ENCODE data around the gene PPM1E. TPM values are rescaled to one million over a fixed set of nuclear protein-coding genes. Genes with fewer than 3 reads are reported as not detected.
"Not testable (repeated sequence)": the region's sequence is repeated elsewhere in the genome, so short reads cannot be mapped to it uniquely, and the experiment has no call there.

PPM1E gene
- total RNA-seq, 1 experiment from 2014 or later = 0.09 TPM

GRCh38 chr17:58788199-58788598 is 32.5 kb downstream of the PPM1E start:
- no TSS peak for BruUV-seq (replicated peaks)
- TF ChIP-seq CTCF (IDR thresholded peaks at IDR 0.05; ENCODE audit: unreplicated experiment) = no peak
- no peak overlapping the region for H3K4me3 Mint-ChIP-seq (ENCODE audit: low read depth, unreplicated experiment)
- H3K4me1 Mint-ChIP-seq (ENCODE audit: low read depth, unreplicated experiment) = no peaks in the 10 kb centered on the region
- no peak for DNase-seq
- H3K36me3 Mint-ChIP-seq (ENCODE audit: insufficient read depth, unreplicated experiment) = no peaks in the 10 kb centered on the region
- CTCF ChIA-PET = no interaction called here
- H3K27me3 Mint-ChIP-seq (ENCODE audit: unreplicated experiment) = no peaks in the 10 kb centered on the region
- no peaks in the 10 kb centered on the region for H3K9me3 Mint-ChIP-seq (ENCODE audit: low read depth, unreplicated experiment)
- intact Hi-C loops (cut with micrococcal nuclease; ENCODE audit: unreplicated experiment) = no loop called here
- H3K27ac Mint-ChIP-seq (ENCODE audit: unreplicated experiment) = no peak overlapping the region

- no peak for TF ChIP-seq CTCF (IDR thresholded peaks at IDR 0.05; ENCODE audit: unreplicated experiment)
- intact Hi-C loops (cut with micrococcal nuclease; ENCODE audit: unreplicated experiment) = no loop called here
These were observed 33.5 kb downstream of the PPM1E start for GRCh38 chr17:58789160-58789559.

GRCh38 chr17:58789831-58790230 is 34.2 kb downstream of the PPM1E start:
- BruUV-seq (replicated peaks) = no TSS peak
- no peak for TF ChIP-seq CTCF (IDR thresholded peaks at IDR 0.05; ENCODE audit: unreplicated experiment)

More at GRCh38 chr17:58789160-58789559, 33.5 kb downstream of the PPM1E start:
- H3K27ac Mint-ChIP-seq (ENCODE audit: unreplicated experiment) = no peak overlapping the region
- DNase-seq = no peak
- no peaks in the 10 kb centered on the region for H3K4me1 Mint-ChIP-seq (ENCODE audit: low read depth, unreplicated experiment)
- no peaks in the 10 kb centered on the region for H3K27me3 Mint-ChIP-seq (ENCODE audit: unreplicated experiment)
- CTCF ChIA-PET = no interaction called here
- no peaks in the 10 kb centered on the region for H3K36me3 Mint-ChIP-seq (ENCODE audit: insufficient read depth, unreplicated experiment)
- H3K9me3 Mint-ChIP-seq (ENCODE audit: low read depth, unreplicated experiment) = no peaks in the 10 kb centered on the region
- H3K4me3 Mint-ChIP-seq (ENCODE audit: low read depth, unreplicated experiment) = no peak overlapping the region
- no TSS peak for BruUV-seq (replicated peaks)

GRCh38 chr17:58794508-58794907 is 38.9 kb downstream of the PPM1E start:
- H3K9me3 Mint-ChIP-seq (ENCODE audit: low read depth, unreplicated experiment); H3K27me3 Mint-ChIP-seq (ENCODE audit: unreplicated experiment); intact Hi-C loops (cut with micrococcal nuclease; ENCODE audit: unreplicated experiment); DNase-seq; H3K36me3 Mint-ChIP-seq (ENCODE audit: insufficient read depth, unreplicated experiment); H3K4me1 Mint-ChIP-seq (ENCODE audit: low read depth, unreplicated experiment); BruUV-seq (replicated peaks); H3K27ac Mint-ChIP-seq (ENCODE audit: unreplicated experiment); H3K4me3 Mint-ChIP-seq (ENCODE audit: low read depth, unreplicated experiment); CTCF ChIA-PET: not testable (repeated sequence)

More at GRCh38 chr17:58789831-58790230, 34.2 kb downstream of the PPM1E start:
- intact Hi-C loops (cut with micrococcal nuclease; ENCODE audit: unreplicated experiment) = no loop called here
- H3K9me3 Mint-ChIP-seq (ENCODE audit: low read depth, unreplicated experiment) = no peaks in the 10 kb centered on the region
- CTCF ChIA-PET = interaction anchor here (0.6 kb wide), 1 partner anchor 161 kb away, joined by 3 read pairs; no protein-coding TSS in a partner anchor
- H3K36me3 Mint-ChIP-seq (ENCODE audit: insufficient read depth, unreplicated experiment) = no peaks in the 10 kb centered on the region
- DNase-seq = no peak
- H3K4me1 Mint-ChIP-seq (ENCODE audit: low read depth, unreplicated experiment) = no peaks in the 10 kb centered on the region
- H3K27me3 Mint-ChIP-seq (ENCODE audit: unreplicated experiment) = no peaks in the 10 kb centered on the region
- H3K27ac Mint-ChIP-seq (ENCODE audit: unreplicated experiment) = no peak overlapping the region
- no peak overlapping the region for H3K4me3 Mint-ChIP-seq (ENCODE audit: low read depth, unreplicated experiment)

GRCh38 chr17:58802188-58802587 is 46.5 kb downstream of the PPM1E start:
- Mint-ChIP-seq H3K27me3 (ENCODE audit: unreplicated experiment) (no peaks in the 10 kb centered on the region), H3K27ac (ENCODE audit: unreplicated experiment) (no peak overlapping the region), H3K36me3 (ENCODE audit: insufficient read depth, unreplicated experiment) (no peaks in the 10 kb centered on the region), H3K9me3 (ENCODE audit: low read depth, unreplicated experiment) (no peaks in the 10 kb centered on the region), H3K4me1 (ENCODE audit: low read depth, unreplicated experiment) (no peaks in the 10 kb centered on the region), H3K4me3 (ENCODE audit: low read depth, unreplicated experiment) (no peak overlapping the region)
- CTCF ChIA-PET = no interaction called here
- TF ChIP-seq CTCF (IDR thresholded peaks at IDR 0.05; ENCODE audit: unreplicated experiment) = no peak
- intact Hi-C loops (cut with micrococcal nuclease; ENCODE audit: unreplicated experiment) = no loop called here
- no peak for DNase-seq
- BruUV-seq (replicated peaks) = no TSS peak
